Activated T-cell treated with anti-CD3 and anti-CD28 coated beads, Interleukin-2, amount 50 U/mL, for 4 hours (primary cell): ENCODE results near the gene RANBP10. TPM values are rescaled to one million over a fixed set of nuclear protein-coding genes. Genes with fewer than 3 reads are reported as not detected.
"Not testable (repeated sequence)": the region's sequence is repeated elsewhere in the genome, so short reads cannot be mapped to it uniquely, and the experiment has no call there.

Experiments
- ATAC-seq, 2 donors: fragments of 200-7000 bp; cut with Tn5 transposase; one replicate each; pipeline ENCODE4 v1.10.0; 2021
- DNase-seq: peaks from one replicate; pipeline ENCODE4 v3.0.0-alpha.2; 2020
- H3K27me3 Mint-ChIP-seq: one replicate; pipeline ENCODE4 v1.8.0; 2021; ENCODE audit warnings: low read depth, mixed read lengths
- H3K36me3 Mint-ChIP-seq: one replicate; pipeline ENCODE4 v1.8.0; 2022; ENCODE audit warnings: mixed read lengths; ENCODE audit not compliant: insufficient read depth
- H3K4me1 Mint-ChIP-seq: one replicate; pipeline ENCODE4 v1.8.0; 2021; ENCODE audit warnings: low read depth, mixed read lengths
- H3K4me3 Mint-ChIP-seq: one replicate; pipeline ENCODE4 v1.8.0; 2021; ENCODE audit warnings: mild to moderate bottlenecking, moderate library complexity, mixed read lengths
- H3K9me3 Mint-ChIP-seq: one replicate; pipeline ENCODE4 v1.8.0; 2021; ENCODE audit warnings: mixed read lengths
- total RNA-seq, 3 donors: library from RNA; stranded (reverse); gene quantifications; one replicate each; pipeline ENCODE4 v1.2.1, GENCODE V29; 2021

RANBP10 gene
- total RNA-seq, 3 donors from 2014 or later = 17.2 to 17.9 (median 17.8) TPM

DNA sequence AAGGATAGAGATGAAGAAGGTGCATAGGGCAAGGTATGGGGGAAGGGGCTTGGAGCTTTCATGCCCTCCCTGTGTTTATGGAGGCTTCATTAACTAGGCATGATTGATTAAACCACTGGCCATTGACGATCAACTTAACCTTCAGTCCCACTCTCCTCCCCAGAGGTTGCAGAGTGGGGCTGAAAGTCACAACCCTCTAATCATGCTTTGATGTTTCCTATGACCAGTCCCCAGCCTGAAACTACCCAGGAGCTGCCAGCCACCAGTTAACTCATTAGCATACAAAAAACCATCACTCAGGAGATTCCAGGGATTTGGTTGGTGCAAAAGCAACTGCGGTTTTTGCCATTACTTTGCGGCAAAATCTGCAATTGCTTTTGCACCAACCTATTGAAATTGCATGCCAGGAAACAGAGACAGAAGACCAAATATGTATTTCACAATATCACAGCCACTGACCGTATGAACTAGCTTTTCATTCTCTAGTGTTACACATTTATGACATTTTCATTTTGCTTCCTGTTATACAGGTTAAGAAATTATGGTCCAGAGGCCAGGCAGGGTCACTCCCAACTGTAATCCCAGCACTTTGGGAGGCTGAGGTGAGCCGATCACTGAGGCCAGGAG, 92.6 kb downstream of the RANBP10 start:
- H3K4me3 Mint-ChIP-seq = no peak overlapping the region
- ATAC-seq (no peak), DNase-seq (no peak)
- peaks cover 7% of the 10 kb centered on the region for H3K36me3 Mint-ChIP-seq
- H3K27me3 Mint-ChIP-seq = no peaks in the 10 kb centered on the region
- no peaks in the 10 kb centered on the region for H3K9me3 Mint-ChIP-seq
- H3K4me1 Mint-ChIP-seq = peaks cover 30% of the 10 kb centered on the region

- no peak for ATAC-seq
- Mint-ChIP-seq H3K4me1 (peaks cover 10% of the 10 kb centered on the region), H3K36me3 (peaks cover 5% of the 10 kb centered on the region), H3K4me3 (no peak overlapping the region), H3K27me3 (no peaks in the 10 kb centered on the region), H3K9me3 (no peaks in the 10 kb centered on the region)
- DNase-seq = no peak
Observed at GRCh38 chr16:67710607-67711006, 95.8 kb downstream of the RANBP10 start.

- Mint-ChIP-seq H3K9me3 (no peaks in the 10 kb centered on the region), H3K4me1 (peaks cover 18% of the 10 kb centered on the region), H3K36me3 (peaks cover 5% of the 10 kb centered on the region), H3K4me3 (no peak overlapping the region), H3K27me3 (no peaks in the 10 kb centered on the region)
- ATAC-seq (no peak), DNase-seq (no peak)
Observed at GRCh38 chr16:67709050-67709449, 97.3 kb downstream of the RANBP10 start.

GRCh38 chr16:67708368-67708771, 98.0 kb downstream of the RANBP10 start:
- H3K36me3 Mint-ChIP-seq = peaks cover 4% of the 10 kb centered on the region
- ATAC-seq (no peak), DNase-seq (no peak)
- H3K4me3 Mint-ChIP-seq = no peak overlapping the region
- H3K9me3 Mint-ChIP-seq = no peaks in the 10 kb centered on the region
- peaks cover 24% of the 10 kb centered on the region for H3K4me1 Mint-ChIP-seq
- no peaks in the 10 kb centered on the region for H3K27me3 Mint-ChIP-seq

- DNase-seq (no peak), ATAC-seq (no peak)
- no peaks in the 10 kb centered on the region for H3K27me3 Mint-ChIP-seq
- no peaks in the 10 kb centered on the region for H3K9me3 Mint-ChIP-seq
- no peak overlapping the region for H3K4me3 Mint-ChIP-seq
- H3K36me3 Mint-ChIP-seq = peaks cover 3% of the 10 kb centered on the region
- H3K4me1 Mint-ChIP-seq = peaks cover 26% of the 10 kb centered on the region
Observed at GRCh38 chr16:67707790-67708189, 98.6 kb downstream of the RANBP10 start.

- H3K4me3 Mint-ChIP-seq = no peak overlapping the region
- no peak for DNase-seq
- no peaks in the 10 kb centered on the region for H3K9me3 Mint-ChIP-seq
- ATAC-seq = no peak
- peaks cover 3% of the 10 kb centered on the region for H3K36me3 Mint-ChIP-seq
- H3K27me3 Mint-ChIP-seq = no peaks in the 10 kb centered on the region
- peaks cover 26% of the 10 kb centered on the region for H3K4me1 Mint-ChIP-seq
Observed at GRCh38 chr16:67707210-67707609, 99.2 kb downstream of the RANBP10 start.

GRCh38 chr16:67704110-67704509, 102.2 kb downstream of the RANBP10 start:
- H3K9me3 Mint-ChIP-seq = no peaks in the 10 kb centered on the region
- DNase-seq = no peak
- H3K4me3 Mint-ChIP-seq = no peak overlapping the region
- peaks cover 18% of the 10 kb centered on the region for H3K4me1 Mint-ChIP-seq
- H3K27me3 Mint-ChIP-seq = no peaks in the 10 kb centered on the region
- H3K36me3 Mint-ChIP-seq = no peaks in the 10 kb centered on the region
- ATAC-seq = no peak

DNA sequence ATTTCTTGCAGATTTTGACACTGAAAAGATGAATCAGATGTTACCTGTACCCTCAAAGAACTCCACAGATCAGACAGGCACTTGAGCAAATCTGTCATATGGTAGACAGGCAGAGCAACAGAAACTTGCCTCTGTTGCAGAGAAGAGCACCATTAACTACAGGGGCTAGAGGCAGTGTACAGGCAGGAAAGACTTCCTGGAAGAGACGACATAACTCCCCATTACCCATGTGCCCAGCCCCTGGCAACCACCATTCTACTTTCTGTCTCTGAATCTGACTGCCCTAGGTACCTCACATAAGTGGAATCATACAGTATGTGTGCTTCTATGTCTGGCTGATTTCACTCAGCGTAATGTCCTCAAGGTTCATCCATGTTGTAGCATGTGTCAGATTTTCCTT, 102.7 kb downstream of the RANBP10 start:
- Mint-ChIP-seq H3K9me3 (no peaks in the 10 kb centered on the region), H3K27me3 (no peaks in the 10 kb centered on the region), H3K36me3 (peaks cover 1% of the 10 kb centered on the region), H3K4me3 (no peak overlapping the region), H3K4me1 (peaks cover 18% of the 10 kb centered on the region)
- ATAC-seq (peak; percentile 56 to 65), DNase-seq (no peak)

DNA sequence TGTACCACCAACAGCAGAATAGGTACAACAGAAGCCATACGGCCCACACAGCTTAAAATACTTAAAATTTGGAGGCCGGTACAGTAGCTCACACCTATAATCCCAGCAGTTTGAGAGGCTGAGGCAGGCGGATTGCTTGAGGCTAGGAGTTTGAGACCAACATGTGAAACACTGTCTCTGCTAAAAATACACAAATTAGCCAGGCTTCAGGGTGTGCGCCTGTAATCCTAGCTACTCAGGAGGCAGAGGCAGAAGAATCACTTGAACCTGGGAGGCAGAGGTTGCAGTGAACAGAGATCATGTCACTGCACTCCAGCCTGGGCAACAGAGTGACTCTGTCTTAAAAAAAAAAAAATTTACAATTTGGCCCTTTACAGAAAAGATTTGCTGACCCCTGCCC, 104.2 kb downstream of the RANBP10 start:
- ATAC-seq (no peak), DNase-seq (no peak)
- Mint-ChIP-seq H3K9me3 (no peaks in the 10 kb centered on the region), H3K36me3 (peaks cover 9% of the 10 kb centered on the region), H3K4me3 (no peak overlapping the region), H3K4me1 (peaks cover 18% of the 10 kb centered on the region), H3K27me3 (no peaks in the 10 kb centered on the region)

DNA sequence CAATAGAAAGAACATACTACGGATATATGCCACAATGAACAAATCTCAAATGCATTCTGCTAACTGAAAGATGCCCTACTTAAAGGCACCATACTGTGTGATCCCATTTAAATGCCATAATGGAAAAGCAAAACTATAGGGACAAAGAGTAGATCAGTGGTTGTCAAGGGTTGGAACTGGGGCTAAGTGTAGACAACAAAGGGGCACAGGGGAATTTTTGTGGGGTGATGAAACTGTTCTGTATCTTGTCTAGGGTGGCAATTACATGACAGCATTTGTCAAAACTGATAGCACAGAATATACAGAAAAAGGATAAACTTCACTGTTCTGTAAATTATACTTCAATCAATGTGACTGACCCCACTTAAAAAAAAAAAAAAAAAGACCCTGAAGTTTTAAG, 104.9 kb downstream of the RANBP10 start:
- Mint-ChIP-seq H3K4me1 (peaks cover 18% of the 10 kb centered on the region), H3K36me3 (peaks cover 9% of the 10 kb centered on the region), H3K27me3 (no peaks in the 10 kb centered on the region), H3K9me3 (no peaks in the 10 kb centered on the region), H3K4me3 (no peak overlapping the region)
- ATAC-seq = no peak
- DNase-seq = no peak

- Mint-ChIP-seq H3K9me3 (no peaks in the 10 kb centered on the region), H3K27me3 (no peaks in the 10 kb centered on the region), H3K4me3 (no peak overlapping the region), H3K4me1 (peaks cover 11% of the 10 kb centered on the region), H3K36me3 (peaks cover 9% of the 10 kb centered on the region)
- DNase-seq = no peak
- ATAC-seq = no peak
Observed at GRCh38 chr16:67699265-67699664, 107.1 kb downstream of the RANBP10 start.

GRCh38 chr16:67697422-67698185, 108.8 kb downstream of the RANBP10 start:
- Mint-ChIP-seq H3K9me3 (no peaks in the 10 kb centered on the region), H3K4me3 (no peak overlapping the region), H3K27me3 (no peaks in the 10 kb centered on the region), H3K4me1 (peaks cover 3% of the 10 kb centered on the region), H3K36me3 (peaks cover 9% of the 10 kb centered on the region)
- ATAC-seq = no peak
- no peak for DNase-seq

GRCh38 chr16:67694611-67695010, 111.7 kb downstream of the RANBP10 start:
- no peaks in the 10 kb centered on the region for H3K9me3 Mint-ChIP-seq
- ATAC-seq (no peak), DNase-seq (no peak)
- H3K27me3 Mint-ChIP-seq = no peaks in the 10 kb centered on the region
- no peak overlapping the region for H3K4me3 Mint-ChIP-seq
- peaks cover 9% of the 10 kb centered on the region for H3K4me1 Mint-ChIP-seq
- H3K36me3 Mint-ChIP-seq = peaks cover 9% of the 10 kb centered on the region

DNA sequence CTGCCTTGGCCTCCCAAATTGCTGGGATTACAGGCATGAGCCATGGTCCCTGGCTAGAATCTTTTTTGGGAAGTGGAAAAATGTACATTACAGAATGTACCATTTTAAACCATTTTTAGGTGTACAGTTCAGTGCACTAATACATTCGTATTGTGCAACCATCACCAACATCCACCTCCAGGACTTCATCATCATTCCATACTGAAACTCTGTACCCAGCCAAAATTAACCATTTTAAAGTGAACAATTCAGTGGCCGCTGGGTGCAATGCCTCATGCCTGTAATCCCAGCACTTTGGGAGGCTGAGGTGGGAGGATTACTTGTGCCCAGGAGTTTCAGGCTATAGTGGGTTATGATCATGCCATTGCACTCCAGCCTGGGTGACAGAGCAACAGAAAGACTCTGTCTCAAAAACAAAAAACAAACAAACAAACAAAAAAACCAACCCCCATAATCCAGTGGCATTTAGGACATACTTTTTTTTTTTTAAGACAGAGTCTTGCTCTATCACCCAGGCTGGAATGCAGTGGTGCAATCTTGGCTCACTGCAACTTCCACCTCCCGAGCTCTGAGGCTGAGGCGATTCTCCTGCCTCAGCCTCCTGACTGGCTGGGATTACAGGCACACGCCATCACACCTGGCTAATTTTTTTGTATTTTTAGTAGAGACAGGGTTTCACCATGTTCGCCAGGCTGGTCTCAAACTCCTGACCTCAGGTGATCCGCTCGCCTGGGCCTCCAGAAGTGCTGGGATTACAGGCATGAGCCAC, 112.7 kb downstream of the RANBP10 start:
- not testable (repeated sequence) for ATAC-seq, DNase-seq, H3K4me1 Mint-ChIP-seq, H3K9me3 Mint-ChIP-seq, H3K4me3 Mint-ChIP-seq, H3K27me3 Mint-ChIP-seq, H3K36me3 Mint-ChIP-seq
